ENCODE data around the gene BRI3.
A peak's percentile ranks its signal among the peaks of the same experiment; 100 is the strongest.

Gene BRI3

DNA sequence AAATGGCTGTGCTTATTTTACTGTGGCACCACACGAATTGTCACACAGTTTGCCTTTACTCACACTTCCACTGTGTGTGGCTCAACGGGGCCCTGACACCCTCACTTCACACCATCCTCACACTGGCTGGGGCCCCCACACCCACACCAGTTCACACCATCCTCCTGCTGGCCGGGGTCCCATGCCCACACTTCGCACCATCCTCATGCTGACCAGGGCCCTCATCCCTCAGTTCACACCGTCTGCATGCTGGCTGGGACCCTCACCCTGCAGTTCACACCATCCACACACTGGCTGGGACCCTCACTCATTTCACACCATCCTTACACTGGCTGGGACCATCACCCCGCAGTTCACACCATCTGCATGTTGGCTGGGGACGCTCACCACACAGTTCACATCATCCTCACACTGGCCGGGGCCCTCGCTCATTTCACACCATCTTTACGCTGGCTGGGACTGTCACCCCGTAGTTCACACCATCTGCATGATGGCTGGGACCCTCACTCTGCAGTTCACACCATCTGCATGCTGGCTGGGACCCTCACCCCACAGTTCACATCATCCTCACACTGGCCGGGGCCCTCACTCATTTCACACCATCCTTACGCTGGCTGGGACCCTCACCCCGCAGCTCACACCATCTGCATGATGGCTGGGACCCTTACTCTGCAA, 36.0 kb downstream of the BRI3 start:
- in situ Hi-C loops (cut with HindIII; ENCODE audit: low sequenced_read_pairs) = no loop called here
- DNase-seq (ENCODE audit: low read depth, low spot score) = no peak
- no peak overlapping the region for H3K4me3 ChIP-seq (ENCODE audit: low read depth, low read length)
- no peak for TF ChIP-seq CTCF (IDR thresholded peaks at IDR 0.05; ENCODE audit: low read depth, low read length)

- in situ Hi-C loops (cut with HindIII; ENCODE audit: low sequenced_read_pairs) = no loop called here
- H3K4me3 ChIP-seq (ENCODE audit: low read depth, low read length) = no peak overlapping the region
- no peak for TF ChIP-seq CTCF (IDR thresholded peaks at IDR 0.05; ENCODE audit: low read depth, low read length)
- no peak for DNase-seq (ENCODE audit: low read depth, low spot score)
Observed at GRCh38 chr7:98319176-98319575, 37.7 kb downstream of the BRI3 start.

GRCh38 chr7:98321301-98321700, 39.8 kb downstream of the BRI3 start:
- no peak overlapping the region for H3K4me3 ChIP-seq (ENCODE audit: low read depth, low read length)
- no peak for TF ChIP-seq CTCF (IDR thresholded peaks at IDR 0.05; ENCODE audit: low read depth, low read length)
- no peak for DNase-seq (ENCODE audit: low read depth, low spot score)
- in situ Hi-C loops (cut with HindIII; ENCODE audit: low sequenced_read_pairs) = no loop called here

DNA sequence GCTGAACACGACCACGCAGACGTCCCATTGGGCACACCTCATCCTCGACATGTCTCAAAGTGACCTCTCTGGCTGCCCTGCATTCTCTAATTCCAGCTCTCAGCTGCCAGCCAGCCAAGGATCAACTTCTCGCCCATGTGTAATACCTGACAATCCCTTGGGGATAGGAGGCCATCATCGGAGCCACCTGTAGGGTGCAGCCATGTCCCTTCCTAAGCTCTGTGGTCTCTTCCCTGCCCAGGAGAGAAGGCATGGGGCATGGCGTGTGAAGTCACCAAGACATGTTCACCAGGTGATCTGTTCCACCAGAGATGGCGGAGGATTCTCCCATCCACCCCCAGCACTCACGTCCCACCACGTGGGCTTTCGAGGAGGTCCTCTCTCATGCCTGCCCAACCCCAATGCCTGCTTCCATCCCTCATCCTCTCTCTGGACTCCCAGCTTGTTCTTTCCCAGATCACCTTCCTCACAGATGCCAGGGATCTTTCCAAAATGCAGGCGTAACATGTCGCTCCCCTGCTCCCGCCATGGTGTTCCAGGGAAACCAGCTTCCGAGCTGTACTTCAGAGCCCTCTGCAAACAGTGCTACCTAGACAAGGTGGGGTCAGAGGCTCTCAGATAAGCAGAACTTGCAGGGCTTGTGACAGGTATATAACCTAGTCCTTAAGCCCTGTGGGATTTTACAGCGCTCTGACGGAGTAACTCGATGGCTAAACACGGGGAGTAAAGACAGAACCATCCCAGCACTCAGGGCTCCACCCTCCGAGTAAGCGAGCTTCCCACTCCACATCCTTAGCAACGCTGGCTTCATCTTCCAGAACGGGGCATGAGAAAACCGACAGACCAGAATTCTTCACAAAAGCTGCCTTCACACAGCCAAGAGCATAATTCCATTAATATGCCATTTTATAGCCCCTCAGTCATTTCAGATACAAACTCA, 41.1 kb downstream of the BRI3 start:
- peak; percentile 20 for DNase-seq (ENCODE audit: low read depth, low spot score)
- in situ Hi-C loops (cut with HindIII; ENCODE audit: low sequenced_read_pairs) = no loop called here
- no peak for TF ChIP-seq CTCF (IDR thresholded peaks at IDR 0.05; ENCODE audit: low read depth, low read length)
- no peak overlapping the region for H3K4me3 ChIP-seq (ENCODE audit: low read depth, low read length)

GRCh38 chr7:98323597-98324322, 42.3 kb downstream of the BRI3 start:
- in situ Hi-C loops (cut with HindIII; ENCODE audit: low sequenced_read_pairs) = no loop called here
- no peak for TF ChIP-seq CTCF (IDR thresholded peaks at IDR 0.05; ENCODE audit: low read depth, low read length)
- H3K4me3 ChIP-seq (ENCODE audit: low read depth, low read length) = peak overlapping the region; percentile 14
- DNase-seq (ENCODE audit: low read depth, low spot score) = peak; percentile 81

GRCh38 chr7:98324782-98325181, 43.3 kb downstream of the BRI3 start:
- no peak for TF ChIP-seq CTCF (IDR thresholded peaks at IDR 0.05; ENCODE audit: low read depth, low read length)
- no peak for DNase-seq (ENCODE audit: low read depth, low spot score)
- H3K4me3 ChIP-seq (ENCODE audit: low read depth, low read length) = no peak overlapping the region
- in situ Hi-C loops (cut with HindIII; ENCODE audit: low sequenced_read_pairs) = no loop called here

Measured in astrocyte of the spinal cord (primary cell).